ENCODE measurements around the gene VAV3.

The VAV3 gene

DNA sequence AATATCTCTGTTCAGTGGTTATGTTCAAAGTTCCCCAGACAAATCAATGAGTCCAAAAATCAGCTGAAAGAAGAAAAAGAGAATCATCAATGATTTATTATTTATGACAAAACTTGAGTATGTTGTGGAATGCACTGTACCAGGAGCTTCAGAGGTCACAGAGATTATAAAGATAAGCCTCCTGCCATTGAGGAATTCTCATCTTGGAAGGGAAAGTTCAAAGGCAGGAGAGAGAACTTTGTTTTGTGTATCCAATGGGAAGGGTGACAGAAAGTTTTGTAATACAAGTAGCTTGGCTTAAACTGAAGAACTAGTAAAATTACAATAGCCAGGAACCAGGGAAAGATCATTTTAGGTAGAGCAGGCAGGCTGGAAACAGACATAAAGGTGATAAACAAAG, 367.7 kb downstream of the VAV3 start:
- no peak for DNase-seq (ENCODE audit: extremely low read depth, low read depth)
- TF ChIP-seq, protein P1, sequence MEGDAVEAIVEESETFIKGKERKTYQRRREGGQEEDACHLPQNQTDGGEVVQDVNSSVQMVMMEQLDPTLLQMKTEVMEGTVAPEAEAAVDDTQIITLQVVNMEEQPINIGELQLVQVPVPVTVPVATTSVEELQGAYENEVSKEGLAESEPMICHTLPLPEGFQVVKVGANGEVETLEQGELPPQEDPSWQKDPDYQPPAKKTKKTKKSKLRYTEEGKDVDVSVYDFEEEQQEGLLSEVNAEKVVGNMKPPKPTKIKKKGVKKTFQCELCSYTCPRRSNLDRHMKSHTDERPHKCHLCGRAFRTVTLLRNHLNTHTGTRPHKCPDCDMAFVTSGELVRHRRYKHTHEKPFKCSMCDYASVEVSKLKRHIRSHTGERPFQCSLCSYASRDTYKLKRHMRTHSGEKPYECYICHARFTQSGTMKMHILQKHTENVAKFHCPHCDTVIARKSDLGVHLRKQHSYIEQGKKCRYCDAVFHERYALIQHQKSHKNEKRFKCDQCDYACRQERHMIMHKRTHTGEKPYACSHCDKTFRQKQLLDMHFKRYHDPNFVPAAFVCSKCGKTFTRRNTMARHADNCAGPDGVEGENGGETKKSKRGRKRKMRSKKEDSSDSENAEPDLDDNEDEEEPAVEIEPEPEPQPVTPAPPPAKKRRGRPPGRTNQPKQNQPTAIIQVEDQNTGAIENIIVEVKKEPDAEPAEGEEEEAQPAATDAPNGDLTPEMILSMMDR (IDR thresholded peaks at IDR 0.05; ENCODE audit: low read depth, low read length), result no peak

DNA sequence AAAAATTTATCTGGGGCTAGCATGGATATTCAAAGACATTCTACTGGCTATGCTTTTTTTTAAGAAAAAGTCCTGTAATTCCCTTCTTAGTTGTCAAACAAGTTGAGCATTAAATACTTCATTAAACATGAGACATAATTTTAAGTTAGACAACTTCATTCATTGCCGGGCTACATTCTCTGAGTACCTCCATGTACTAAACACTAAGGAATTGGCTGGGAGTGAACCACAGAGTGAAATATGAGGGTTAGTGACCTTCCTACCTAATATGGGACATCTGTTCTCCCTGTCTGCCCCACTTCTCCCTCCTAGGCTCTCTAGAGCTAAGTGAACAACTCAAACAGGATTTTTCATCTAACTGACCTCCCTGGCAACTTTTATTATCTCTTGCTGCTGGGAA, 370.4 kb downstream of the VAV3 start:
- TF ChIP-seq, protein P1 (IDR thresholded peaks at IDR 0.05; ENCODE audit: low read depth, low read length), result no peak
- no peak for DNase-seq (ENCODE audit: extremely low read depth, low read depth)

DNA sequence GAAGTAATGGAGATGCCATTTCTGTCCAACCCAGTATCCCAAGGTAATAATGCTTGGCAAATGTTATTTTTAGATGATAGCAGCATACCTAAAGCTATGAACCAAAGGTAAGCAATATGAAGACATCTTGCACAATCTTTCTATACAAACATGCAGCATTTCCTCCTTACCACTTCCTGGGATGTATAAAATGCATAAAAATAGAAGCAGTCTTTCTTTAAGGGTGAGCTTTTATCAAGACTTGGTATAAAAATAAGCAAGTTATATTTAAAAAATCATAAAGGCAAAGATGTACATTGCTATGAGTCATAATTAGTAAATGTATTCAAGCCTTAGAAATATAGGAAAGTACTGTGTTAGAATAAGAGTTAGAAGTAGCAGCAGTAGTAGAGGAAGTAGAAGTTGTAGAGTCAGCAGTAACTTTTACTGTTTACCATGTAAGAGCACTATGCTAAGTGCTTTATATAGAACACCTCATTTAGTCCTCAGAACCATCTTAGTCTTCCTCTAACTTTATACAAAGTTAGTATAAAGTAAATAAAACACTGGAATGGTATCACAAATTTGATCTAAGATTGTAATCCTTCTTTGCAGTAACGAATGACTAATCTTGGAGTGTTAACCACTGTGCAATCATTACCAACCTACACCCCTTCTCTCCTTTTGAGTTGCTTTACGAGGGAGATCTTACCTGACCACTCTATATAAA, 371.3 kb downstream of the VAV3 start:
- TF ChIP-seq, protein P1 (IDR thresholded peaks at IDR 0.05; ENCODE audit: low read depth, low read length), result no peak
- no peak for DNase-seq (ENCODE audit: extremely low read depth, low read depth)

DNA sequence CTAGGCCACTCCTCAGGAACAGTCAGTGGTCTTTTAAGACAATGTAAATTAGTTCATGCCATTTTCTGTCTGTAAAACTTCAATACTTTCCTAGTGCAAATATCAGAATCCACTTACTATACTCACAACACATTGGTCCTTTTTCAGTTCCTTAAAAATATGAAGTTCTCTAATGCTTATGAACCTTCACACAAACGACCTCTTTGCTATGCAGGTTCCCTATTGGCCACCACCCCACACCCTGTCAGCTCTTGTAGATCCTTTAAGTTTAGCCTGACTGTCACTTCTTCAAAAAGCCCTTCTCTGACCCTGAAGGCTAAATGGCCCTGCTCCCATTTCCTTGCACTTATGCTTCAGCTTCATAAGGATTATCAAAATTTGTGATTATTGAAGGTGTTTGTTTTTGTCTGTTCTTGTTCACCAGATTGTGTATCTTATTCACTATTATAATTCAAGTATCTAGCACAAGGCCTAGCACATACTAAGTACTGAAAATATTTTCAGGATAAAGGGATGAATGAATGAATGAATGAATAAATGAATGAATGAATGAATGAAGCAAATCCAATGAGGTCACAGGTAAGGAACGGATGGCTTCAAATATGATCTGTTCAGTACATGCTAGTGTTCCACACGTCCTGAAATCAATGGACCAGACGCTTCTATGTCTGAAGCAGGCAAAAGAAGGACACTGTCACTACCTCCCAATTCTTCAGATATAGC, 373.9 kb downstream of the VAV3 start:
- DNase-seq (ENCODE audit: extremely low read depth, low read depth), result no peak

DNA sequence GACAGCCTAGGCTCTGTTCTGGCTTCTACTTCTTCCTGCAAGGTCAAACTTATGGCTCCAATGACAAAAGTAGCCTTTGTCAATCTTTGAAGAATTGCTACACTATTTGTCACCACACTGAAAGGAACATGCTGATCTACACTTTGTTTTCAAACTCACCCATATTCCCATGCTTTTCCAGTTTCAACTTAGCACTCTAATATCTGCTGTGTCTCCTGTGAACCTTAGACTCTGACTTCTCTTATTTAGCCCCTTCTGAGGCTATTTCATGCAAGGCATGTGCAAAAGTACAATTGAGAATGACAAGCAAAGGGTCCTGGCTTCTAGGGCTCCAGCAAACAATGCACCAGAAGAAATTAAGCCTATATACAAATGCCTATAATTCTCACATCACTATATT, 374.9 kb downstream of the VAV3 start:
- TF ChIP-seq, protein P1 (IDR thresholded peaks at IDR 0.05; ENCODE audit: low read depth, low read length), result no peak
- DNase-seq (ENCODE audit: extremely low read depth, low read depth), result no peak

More for the DNA sequence above, 373.9 kb downstream of the VAV3 start:
- TF ChIP-seq, protein P1 (IDR thresholded peaks at IDR 0.05; ENCODE audit: low read depth, low read length), result no peak

DNA sequence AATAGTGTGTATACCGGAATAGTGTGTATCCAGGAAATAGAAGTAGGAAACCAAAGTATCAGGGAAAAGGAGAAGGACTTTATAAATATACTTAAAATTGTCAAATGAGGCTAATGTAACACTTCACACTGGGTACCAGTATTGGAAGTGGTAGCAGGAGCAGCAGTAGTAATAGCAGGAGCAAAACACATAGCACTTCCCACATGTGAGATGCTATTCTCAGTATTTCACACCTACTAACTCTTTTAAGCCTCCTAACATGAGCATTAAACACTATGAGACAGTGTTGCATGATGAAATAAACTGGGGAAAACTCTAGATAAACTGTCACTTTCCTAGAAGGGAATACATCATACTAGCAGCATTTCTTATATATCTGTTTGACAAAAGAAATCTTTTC, 376.7 kb downstream of the VAV3 start:
- TF ChIP-seq, protein P1 (IDR thresholded peaks at IDR 0.05; ENCODE audit: low read depth, low read length), result no peak
- no peak for DNase-seq (ENCODE audit: extremely low read depth, low read depth)

DNA sequence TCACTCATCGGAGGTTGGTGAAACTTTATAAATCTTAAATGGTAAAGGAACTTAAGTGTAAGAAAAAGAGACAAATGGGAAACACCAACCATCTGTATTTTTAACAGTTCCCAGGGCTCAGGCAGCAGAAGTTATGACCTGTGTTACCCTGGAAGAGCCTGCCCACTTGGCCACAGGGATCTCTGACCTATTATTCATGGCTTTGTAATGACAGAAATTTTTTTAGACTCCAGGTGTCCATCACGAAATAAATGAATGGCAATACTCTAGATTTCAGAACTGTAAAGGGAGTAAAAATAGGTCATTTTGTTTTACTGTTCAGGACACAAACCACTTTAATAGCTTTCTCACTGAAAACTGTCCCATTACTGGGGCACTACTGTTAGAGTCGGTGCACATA, 389.8 kb downstream of the VAV3 start:
- TF ChIP-seq, protein P1 (IDR thresholded peaks at IDR 0.05; ENCODE audit: low read depth, low read length), result no peak
- DNase-seq (ENCODE audit: extremely low read depth, low read depth), result no peak
